Left lung (tissue), 10 donors: Measurements from ENCODE around the gene CAMK2A. TPM values are rescaled to one million over a fixed set of nuclear protein-coding genes. Genes with fewer than 3 reads are reported as not detected.

Experiments used
- ATAC-seq: fragments of 200-7000 bp; cut with Tn5 transposase; one replicate; pipeline ENCODE4 v1.9.1; 2020; ENCODE audit warnings: moderate library complexity
- DNase-seq, 4 donors: peaks; one replicate each; pipeline ENCODE4 v3.0.0-alpha.2; 2013 to 2020
- H3K27ac ChIP-seq, 2 donors: fragments of 200-600 bp; sonication (generic) in 1 of 2; one replicate each; pipeline versions ENCODE4 v1.5.0 to v1.8.0; 2020 to 2021
- H3K27me3 ChIP-seq, 2 donors: fragments of 200-600 bp; sonication (generic) in 1 of 2; one replicate each; pipeline versions ENCODE4 v1.5.0 to v1.8.0; 2020 to 2021
- H3K36me3 ChIP-seq, 2 donors: fragments of 200-600 bp; sonication (generic) in 1 of 2; one replicate each; pipeline versions ENCODE4 v1.5.0 to v1.8.0; 2020 to 2021
- H3K4me1 ChIP-seq, 2 donors: fragments of 200-600 bp; one replicate each; pipeline ENCODE4 v1.8.0; 2021
- H3K4me3 ChIP-seq, 2 donors: fragments of 200-600 bp; sonication (generic) in 1 of 2; one replicate each; pipeline versions ENCODE4 v1.5.0 to v1.8.0; 2020 to 2021; ENCODE audit warnings: mild to moderate bottlenecking in 1 of 2
- H3K9me3 ChIP-seq, 2 donors: fragments of 200-600 bp; sonication (generic) in 1 of 2; one replicate each; pipeline versions ENCODE4 v1.5.0 to v1.8.0; 2020 to 2021
- CTCF ChIP-seq, 2 donors: fragments of 200-600 bp; sonication (generic) in 1 of 2; IDR thresholded peaks; one replicate each; pipeline versions ENCODE4 v1.5.0 to v1.8.0; 2021; ENCODE audit warnings: antibody characterized with exemption in 2 of 2
- intact Hi-C, 2 donors: fragments of 100-400 bp; cut with DNase I; formaldehyde crosslinking; loops; one replicate each; pipeline versions ENCODE4 v1.11.2 to v1.14.2; 2022
- polyA plus RNA-seq, 6 donors: library from polyadenylated mRNA; unstranded; fragments of 120-200 nt; gene quantifications; one replicate each; pipeline ENCODE4 v1.2.1, GENCODE V29; 2013; ENCODE audit not compliant: insufficient read length in 6 of 6
- total RNA-seq, 2 donors: library from RNA; stranded (reverse); fragmentation: NEBNext Ultra II Directional; extraction: Animal tissue kit (Norgen Biotek cat#: 25700); gene quantifications; one replicate each; pipeline ENCODE4 v1.2.1, GENCODE V29; 2021
- donor health status: DM: no; HTN: yes; CAD: no.
- donor health status: DM: no; HTN: no; CAD: no.

Gene CAMK2A
- total and polyA plus RNA-seq, 8 donors = 0.64 to 5.8 (median 4.7) TPM

GRCh38 chr5:150175536-150175935, 114.0 kb downstream of the CAMK2A start:
- intact Hi-C loops = no loop called here
- TF ChIP-seq CTCF (IDR thresholded peaks at IDR 0.05) = peak in 1 of 2 donors; percentile 22
- Histone ChIP-seq H3K9me3 (no peaks in the 10 kb centered on the region), H3K27me3 (peaks cover 0 to 4% of the 10 kb centered on the region in 2 donors), H3K27ac (no peak overlapping the region), H3K4me3 (no peak overlapping the region), H3K36me3 (no peaks in the 10 kb centered on the region), H3K4me1 (peaks cover 0 to under 1% of the 10 kb centered on the region in 2 donors)
- DNase-seq (no peak), ATAC-seq (no peak)

- no peak for DNase-seq
- TF ChIP-seq CTCF (IDR thresholded peaks at IDR 0.05) = no peak
- Histone ChIP-seq H3K36me3 (no peaks in the 10 kb centered on the region), H3K4me1 (no peaks in the 10 kb centered on the region), H3K27ac (no peak overlapping the region), H3K9me3 (no peaks in the 10 kb centered on the region), H3K4me3 (no peak overlapping the region), H3K27me3 (peaks cover 0 to 8% of the 10 kb centered on the region in 2 donors)
- ATAC-seq = no peak
- intact Hi-C loops = no loop called here
Observed at GRCh38 chr5:150175076-150175475, 114.5 kb downstream of the CAMK2A start.

- Histone ChIP-seq H3K9me3 (no peaks in the 10 kb centered on the region), H3K4me1 (no peaks in the 10 kb centered on the region), H3K27me3 (peaks cover 0 to 16% of the 10 kb centered on the region in 2 donors), H3K36me3 (no peaks in the 10 kb centered on the region), H3K4me3 (no peak overlapping the region), H3K27ac (no peak overlapping the region)
- no peak for TF ChIP-seq CTCF (IDR thresholded peaks at IDR 0.05)
- ATAC-seq (no peak), DNase-seq (no peak)
- intact Hi-C loops = no loop called here
Observed at GRCh38 chr5:150174285-150174684, 115.3 kb downstream of the CAMK2A start.

DNA sequence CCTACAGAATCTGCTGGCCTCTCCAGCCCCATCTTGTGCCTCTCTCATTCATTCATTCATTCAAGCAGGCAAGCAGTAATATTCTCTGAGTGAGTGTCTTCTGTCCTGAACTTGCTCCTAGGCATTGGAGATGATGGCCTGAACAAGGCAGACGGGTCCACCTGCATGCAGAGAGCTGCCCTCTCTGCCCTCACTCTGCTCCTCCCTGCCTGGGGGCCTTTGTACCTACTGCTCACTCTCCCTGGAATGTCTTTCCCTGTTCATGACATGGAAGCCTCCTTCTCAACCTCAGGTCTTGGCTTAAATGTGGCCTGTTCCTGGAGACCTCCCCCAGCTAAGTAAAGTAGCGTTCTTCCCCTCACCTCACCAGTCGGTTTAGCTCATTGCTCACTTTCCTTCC, 116.4 kb downstream of the CAMK2A start:
- no peak for DNase-seq

GRCh38 chr5:150172556-150172955, 117.0 kb downstream of the CAMK2A start:
- no peak overlapping the region for H3K4me3 ChIP-seq
- H3K4me1 ChIP-seq = no peaks in the 10 kb centered on the region
- peaks cover 0 to 34% of the 10 kb centered on the region in 2 donors for H3K27me3 ChIP-seq
- no peaks in the 10 kb centered on the region for H3K36me3 ChIP-seq
- no peak overlapping the region for H3K27ac ChIP-seq
- H3K9me3 ChIP-seq = no peaks in the 10 kb centered on the region
- DNase-seq = peak in 1 of 4 donors; percentile 69
- intact Hi-C loops = no loop called here
- ATAC-seq = no peak
- no peak for TF ChIP-seq CTCF (IDR thresholded peaks at IDR 0.05)

More for the DNA sequence above, 116.4 kb downstream of the CAMK2A start:
- no peaks in the 10 kb centered on the region for H3K4me1 ChIP-seq
- H3K27ac ChIP-seq = no peak overlapping the region
- H3K27me3 ChIP-seq = peaks cover 0 to 28% of the 10 kb centered on the region in 2 donors
- H3K9me3 ChIP-seq = no peaks in the 10 kb centered on the region
- no peaks in the 10 kb centered on the region for H3K36me3 ChIP-seq
- no peak for ATAC-seq
- H3K4me3 ChIP-seq = no peak overlapping the region
- intact Hi-C loops = no loop called here
- TF ChIP-seq CTCF (IDR thresholded peaks at IDR 0.05) = no peak
